Colonic mucosa (tissue), 4 donors: ENCODE results near the gene C1orf50. TPM values are rescaled to one million over a fixed set of nuclear protein-coding genes. Genes with fewer than 3 reads are reported as not detected.

Experiments used
- DNase-seq: peaks from one replicate; pipeline ENCODE4 v3.0.0-alpha.2; 2020
- H3K27ac ChIP-seq: fragments of 200-600 bp; one replicate; pipeline ENCODE4 v1.8.0; 2021
- H3K27me3 ChIP-seq: fragments of 200-600 bp; one replicate; pipeline ENCODE4 v1.8.0; 2021
- H3K36me3 ChIP-seq: fragments of 200-600 bp; one replicate; pipeline ENCODE4 v1.8.0; 2021
- H3K4me1 ChIP-seq: fragments of 200-600 bp; one replicate; pipeline ENCODE4 v1.8.0; 2021; ENCODE audit warnings: mild to moderate bottlenecking
- H3K4me3 ChIP-seq: fragments of 200-600 bp; one replicate; pipeline ENCODE4 v1.8.0; 2021
- H3K9ac ChIP-seq, 2 donors: one replicate each; pipeline ENCODE4 v1.7.0; 2013; ENCODE audit warnings: control low read depth in 2 of 2, low read depth in 2 of 2, low read length in 2 of 2
- H3K9me3 ChIP-seq: fragments of 200-600 bp; one replicate; pipeline ENCODE4 v1.8.0; 2021
- intact Hi-C: fragments of 100-400 bp; cut with DNase I; formaldehyde crosslinking; loops from one replicate; pipeline ENCODE4 v1.14.1; 2022
- total RNA-seq, 2 donors: library from RNA; stranded (reverse); fragmentation: NEBNext Ultra II Directional in 1 of 2; extraction: Animal tissue kit (Norgen Biotek cat#: 25700) in 1 of 2; gene quantifications; one replicate each; pipeline ENCODE4 v1.2.1, GENCODE V29; 2021
- TF ChIP-seq, protein P1 (sequence below): fragments of 200-600 bp; IDR thresholded peaks from one replicate; pipeline ENCODE4 v1.8.0; 2022; ENCODE audit warnings: antibody characterized with exemption, mild to moderate bottlenecking
- donor health status: healthy.
- donor health status: DM: no; HTN: no; CAD: no.
- donor health status: DM: no; HTN: no; CAD: no.

C1orf50 gene
- total RNA-seq, 2 donors from 2014 or later = 3.4 to 5.8 TPM

DNA sequence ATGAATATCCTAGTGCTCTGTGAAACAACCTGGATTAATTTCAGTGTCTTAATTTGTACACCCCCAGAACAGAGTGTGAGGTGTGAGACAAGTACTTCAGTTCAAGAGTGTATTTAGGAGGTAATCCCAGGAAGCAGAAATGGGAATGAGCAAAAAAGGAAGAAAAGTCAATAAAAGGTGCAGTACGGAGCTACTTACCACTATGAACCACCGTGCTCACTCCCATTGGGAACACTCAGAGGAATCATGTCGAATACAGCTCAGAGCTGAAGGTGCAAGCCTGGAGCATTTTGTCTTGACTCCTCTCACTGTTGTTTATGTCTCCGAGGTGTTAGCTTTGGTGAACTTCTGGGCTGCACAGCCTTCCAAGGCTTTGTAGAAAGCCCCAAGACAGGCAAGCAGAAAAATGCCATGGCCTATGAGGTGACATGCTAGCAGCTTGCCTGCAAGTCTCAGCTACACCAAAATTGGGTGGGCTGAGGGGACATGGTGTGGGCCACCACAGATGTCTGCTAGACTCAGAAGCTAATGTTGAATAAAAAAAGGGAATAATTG lies 57.5 kb downstream of the C1orf50 start:
- no peak overlapping the region for H3K27ac ChIP-seq
- H3K27me3 ChIP-seq = no peaks in the 10 kb centered on the region
- intact Hi-C loops = no loop called here
- H3K9ac ChIP-seq = no peak overlapping the region
- no peaks in the 10 kb centered on the region for H3K9me3 ChIP-seq
- TF ChIP-seq, protein P1, sequence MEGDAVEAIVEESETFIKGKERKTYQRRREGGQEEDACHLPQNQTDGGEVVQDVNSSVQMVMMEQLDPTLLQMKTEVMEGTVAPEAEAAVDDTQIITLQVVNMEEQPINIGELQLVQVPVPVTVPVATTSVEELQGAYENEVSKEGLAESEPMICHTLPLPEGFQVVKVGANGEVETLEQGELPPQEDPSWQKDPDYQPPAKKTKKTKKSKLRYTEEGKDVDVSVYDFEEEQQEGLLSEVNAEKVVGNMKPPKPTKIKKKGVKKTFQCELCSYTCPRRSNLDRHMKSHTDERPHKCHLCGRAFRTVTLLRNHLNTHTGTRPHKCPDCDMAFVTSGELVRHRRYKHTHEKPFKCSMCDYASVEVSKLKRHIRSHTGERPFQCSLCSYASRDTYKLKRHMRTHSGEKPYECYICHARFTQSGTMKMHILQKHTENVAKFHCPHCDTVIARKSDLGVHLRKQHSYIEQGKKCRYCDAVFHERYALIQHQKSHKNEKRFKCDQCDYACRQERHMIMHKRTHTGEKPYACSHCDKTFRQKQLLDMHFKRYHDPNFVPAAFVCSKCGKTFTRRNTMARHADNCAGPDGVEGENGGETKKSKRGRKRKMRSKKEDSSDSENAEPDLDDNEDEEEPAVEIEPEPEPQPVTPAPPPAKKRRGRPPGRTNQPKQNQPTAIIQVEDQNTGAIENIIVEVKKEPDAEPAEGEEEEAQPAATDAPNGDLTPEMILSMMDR = no peak
- H3K36me3 ChIP-seq = no peaks in the 10 kb centered on the region
- H3K4me1 ChIP-seq = no peaks in the 10 kb centered on the region
- DNase-seq = no peak
- H3K4me3 ChIP-seq = no peak overlapping the region

DNA sequence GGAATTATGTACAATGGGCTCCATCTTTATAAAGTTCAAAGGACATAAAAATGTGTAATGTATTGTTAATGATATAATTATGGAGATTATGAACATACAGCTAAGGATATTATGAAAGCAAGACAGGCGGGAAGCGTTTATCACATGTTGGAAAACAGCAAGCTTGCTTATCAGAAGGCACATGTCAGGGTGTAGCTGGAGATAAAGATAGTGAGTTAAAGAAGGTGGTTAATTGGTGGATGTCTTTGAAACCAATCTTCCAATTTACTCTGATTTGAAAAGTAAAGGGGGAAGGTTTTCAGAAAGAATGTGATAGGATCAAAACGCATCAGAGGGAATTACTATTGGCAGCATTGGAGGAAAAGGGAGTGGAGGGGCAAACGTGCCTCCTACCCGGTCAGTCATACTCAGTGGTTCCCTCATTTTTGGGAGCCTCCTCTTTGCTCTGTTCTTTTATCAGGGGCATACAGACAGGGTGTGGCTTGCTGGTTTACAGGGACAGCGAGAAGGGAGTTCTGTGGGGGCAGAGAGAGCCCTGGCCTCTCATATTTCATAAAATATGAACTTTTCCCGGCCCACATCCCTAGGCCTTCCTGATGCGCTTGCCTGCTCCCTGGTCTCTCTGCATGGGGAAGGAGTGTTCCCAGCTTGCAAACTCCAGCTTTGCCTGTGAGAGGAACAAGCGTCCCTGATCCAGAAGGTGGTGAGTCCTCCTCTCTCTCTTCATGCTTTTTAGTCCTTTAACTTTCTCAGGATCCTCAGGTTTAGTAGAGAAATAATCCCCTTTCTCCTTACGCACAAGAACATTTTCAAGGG lies 58.2 kb downstream of the C1orf50 start:
- intact Hi-C loops = no loop called here
- no peak overlapping the region for H3K9ac ChIP-seq
- H3K4me3 ChIP-seq = no peak overlapping the region
- H3K4me1 ChIP-seq = no peaks in the 10 kb centered on the region
- H3K27ac ChIP-seq = no peak overlapping the region
- H3K36me3 ChIP-seq = no peaks in the 10 kb centered on the region
- no peaks in the 10 kb centered on the region for H3K9me3 ChIP-seq
- no peak for DNase-seq
- TF ChIP-seq, protein P1 = no peak
- no peaks in the 10 kb centered on the region for H3K27me3 ChIP-seq

Other genes starting within 250 kb of the C1orf50 start
- 10 to 100 TPM; 35.0 to 70.8 TPM for gene PPIH, start 108.8 kb upstream of the C1orf50 start, total RNA-seq
- gene YBX1, start 84.8 kb upstream of the C1orf50 start, total RNA-seq = 100 to 1,000 TPM; 471 to 894 TPM
- not detected for gene CLDN19, start 27.0 kb upstream of the C1orf50 start, total RNA-seq
- 10 to 100 TPM; 11.7 to 19.1 TPM for gene P3H1, start 221 bp upstream of the C1orf50 start, total RNA-seq
- under 1 TPM in 1 of 2 donors, not detected in 1; 0.10 TPM for gene TMEM269, start 17.7 kb downstream of the C1orf50 start, total RNA-seq
- gene ERMAP, start 49.9 kb downstream of the C1orf50 start, total RNA-seq = 10 to 100 TPM in 1 of 2 donors, 1 to 10 TPM in 1; 9.0 to 13.3 TPM
- gene SVBP, start 50.1 kb downstream of the C1orf50 start, total RNA-seq = 10 to 100 TPM; 14.0 to 22.9 TPM
- 1 to 10 TPM; 5.1 to 6.2 TPM for gene ZNF691, start 79.4 kb downstream of the C1orf50 start, total RNA-seq
- 100 to 1,000 TPM in 1 of 2 donors, 10 to 100 TPM in 1; 71.6 to 150 TPM for gene SLC2A1, start 191.6 kb downstream of the C1orf50 start, total RNA-seq